Neutrophil (primary cell): ENCODE data around the gene VMAC.

Experiments used
- H3K27ac ChIP-seq: fragments of 200-600 bp; sonication (generic); 2 replicates; pipeline ENCODE4 v1.5.1; 2016; ENCODE audit warnings: mild to moderate bottlenecking, moderate library complexity
- H3K27me3 ChIP-seq: fragments of 200-600 bp; sonication (generic); 2 replicates; pipeline ENCODE4 v1.6.0; 2016; ENCODE audit warnings: mild to moderate bottlenecking
- H3K36me3 ChIP-seq: fragments of 200-600 bp; sonication (generic); 2 replicates; pipeline ENCODE4 v1.5.1; 2017
- H3K4me1 ChIP-seq, 2 experiments: fragments of 200-600 bp in 1 of 2; sonication (generic) in 1 of 2; 1 replicate in 1 of 2; 2 replicates in 1 of 2; pipeline versions ENCODE4 v1.5.1 to v1.6.1; 2013 to 2016; ENCODE audit warnings: low read depth in 1 of 2, low read length in 1 of 2, mild to moderate bottlenecking in 1 of 2, moderate library complexity in 1 of 2; ENCODE audit not compliant: control insufficient read depth in 1 of 2, insufficient read depth in 1 of 2
- H3K4me3 ChIP-seq, 2 experiments: fragments of 200-600 bp in 1 of 2; sonication (generic) in 1 of 2; 1 replicate in 1 of 2; 2 replicates in 1 of 2; pipeline ENCODE4 v1.5.1; 2013 to 2016; ENCODE audit warnings: low read depth in 1 of 2, low read length in 1 of 2, mild to moderate bottlenecking in 1 of 2, moderate library complexity in 1 of 2
- H3K9me3 ChIP-seq: fragments of 200-600 bp; sonication (generic); 2 replicates; pipeline ENCODE4 v1.5.1; 2016
- TF ChIP-seq, protein P1 (sequence below): fragments of 200-600 bp; sonication (generic); IDR thresholded peaks from 2 replicates; pipeline ENCODE4 v1.5.1; 2016; ENCODE audit warnings: antibody characterized with exemption

The VMAC gene

GRCh38 chr19:5908773-5909442, 4.2 kb downstream of the VMAC start:
- TF ChIP-seq, protein P1, sequence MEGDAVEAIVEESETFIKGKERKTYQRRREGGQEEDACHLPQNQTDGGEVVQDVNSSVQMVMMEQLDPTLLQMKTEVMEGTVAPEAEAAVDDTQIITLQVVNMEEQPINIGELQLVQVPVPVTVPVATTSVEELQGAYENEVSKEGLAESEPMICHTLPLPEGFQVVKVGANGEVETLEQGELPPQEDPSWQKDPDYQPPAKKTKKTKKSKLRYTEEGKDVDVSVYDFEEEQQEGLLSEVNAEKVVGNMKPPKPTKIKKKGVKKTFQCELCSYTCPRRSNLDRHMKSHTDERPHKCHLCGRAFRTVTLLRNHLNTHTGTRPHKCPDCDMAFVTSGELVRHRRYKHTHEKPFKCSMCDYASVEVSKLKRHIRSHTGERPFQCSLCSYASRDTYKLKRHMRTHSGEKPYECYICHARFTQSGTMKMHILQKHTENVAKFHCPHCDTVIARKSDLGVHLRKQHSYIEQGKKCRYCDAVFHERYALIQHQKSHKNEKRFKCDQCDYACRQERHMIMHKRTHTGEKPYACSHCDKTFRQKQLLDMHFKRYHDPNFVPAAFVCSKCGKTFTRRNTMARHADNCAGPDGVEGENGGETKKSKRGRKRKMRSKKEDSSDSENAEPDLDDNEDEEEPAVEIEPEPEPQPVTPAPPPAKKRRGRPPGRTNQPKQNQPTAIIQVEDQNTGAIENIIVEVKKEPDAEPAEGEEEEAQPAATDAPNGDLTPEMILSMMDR = no peak
- Histone ChIP-seq H3K9me3 (no peaks in the 10 kb centered on the region), H3K4me1 (peaks cover 18 to 28% of the 10 kb centered on the region in 2 experiments), H3K36me3 (peaks cover 33% of the 10 kb centered on the region), H3K27ac (peak overlapping the region; percentile 54), H3K4me3 (no peak overlapping the region), H3K27me3 (no peaks in the 10 kb centered on the region)

DNA sequence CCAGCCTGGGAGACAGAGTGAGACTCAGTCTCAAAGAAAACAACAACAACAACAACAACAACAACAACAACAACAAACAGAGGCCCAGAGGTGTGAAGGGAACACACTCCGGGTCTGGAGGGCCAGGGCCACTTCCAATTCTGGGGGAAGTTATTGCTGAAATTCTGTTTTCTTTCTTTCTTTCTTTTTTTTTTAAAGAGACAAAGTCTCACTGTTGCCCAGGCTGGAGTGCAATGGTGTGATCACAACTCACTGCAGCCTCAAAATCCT, 5.9 kb downstream of the VMAC start:
- Histone ChIP-seq H3K36me3 (peaks cover 48% of the 10 kb centered on the region), H3K9me3 (no peaks in the 10 kb centered on the region), H3K4me3 (no peak overlapping the region), H3K27ac (no peak overlapping the region), H3K27me3 (no peaks in the 10 kb centered on the region), H3K4me1 (peaks cover 10 to 20% of the 10 kb centered on the region in 2 experiments)
- TF ChIP-seq, protein P1 = no peak

DNA sequence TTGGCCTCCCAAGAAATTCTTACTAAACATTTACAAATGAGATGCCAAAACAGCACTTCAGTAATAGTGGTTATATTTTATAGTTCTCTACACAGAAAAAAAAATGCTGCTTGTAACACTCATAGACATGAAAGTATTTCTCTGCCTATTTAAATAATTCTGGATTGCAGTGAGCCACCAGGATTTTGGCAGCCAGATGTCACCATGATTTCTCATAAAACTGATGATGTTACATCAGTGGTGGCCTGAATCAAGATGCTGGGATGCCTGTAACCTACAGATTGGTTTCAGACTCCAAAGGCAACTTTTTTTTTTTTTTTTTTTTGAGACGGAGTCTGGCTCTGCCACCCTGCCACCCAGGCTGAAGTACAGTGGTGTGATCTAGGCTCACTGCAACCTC, 6.7 kb downstream of the VMAC start:
- Histone ChIP-seq H3K4me1 (peaks cover 6 to 15% of the 10 kb centered on the region in 2 experiments), H3K27ac (no peak overlapping the region), H3K9me3 (no peaks in the 10 kb centered on the region), H3K4me3 (no peak overlapping the region), H3K27me3 (no peaks in the 10 kb centered on the region), H3K36me3 (peaks cover 56% of the 10 kb centered on the region)
- TF ChIP-seq, protein P1 = no peak

- Histone ChIP-seq H3K27me3 (no peaks in the 10 kb centered on the region), H3K4me1 (peaks cover 2 to 5% of the 10 kb centered on the region in 2 experiments), H3K27ac (no peak within 1 kb of the TSS), H3K4me3 (no peak within 1 kb of the TSS), H3K36me3 (peaks cover 78% of the 10 kb centered on the region), H3K9me3 (no peaks in the 10 kb centered on the region)
- TF ChIP-seq, protein P1 = no peak
These were observed 9.2 kb downstream of the VMAC start, which contains the start of gene CAPS for GRCh38 chr19:5913739-5914357. CAPS (plus strand) TSS chr19:5914254; CDS start chr19:5914407, 153 bp downstream.

DNA sequence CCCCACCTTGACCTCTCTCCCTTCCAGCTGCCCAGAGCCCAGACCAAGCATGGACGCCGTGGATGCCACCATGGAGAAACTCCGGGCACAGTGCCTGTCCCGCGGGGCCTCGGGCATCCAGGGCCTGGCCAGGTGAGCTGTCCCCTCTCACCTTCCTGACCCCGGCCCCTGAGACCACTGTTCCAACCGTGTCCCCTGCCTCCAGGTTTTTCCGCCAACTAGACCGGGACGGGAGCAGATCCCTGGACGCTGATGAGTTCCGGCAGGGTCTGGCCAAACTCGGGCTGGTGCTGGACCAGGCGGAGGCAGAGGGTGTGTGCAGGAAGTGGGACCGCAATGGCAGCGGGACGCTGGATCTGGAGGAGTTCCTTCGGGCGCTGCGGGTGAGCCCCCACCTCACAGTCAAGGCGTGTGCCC, 9.7 kb downstream of the VMAC start:
- TF ChIP-seq, protein P1 = no peak
- Histone ChIP-seq H3K4me3 (no peak overlapping the region), H3K27ac (no peak overlapping the region)

More for the DNA sequence above, 9.7 kb downstream of the VMAC start:
- Histone ChIP-seq H3K36me3 (peaks cover 78% of the 10 kb centered on the region), H3K9me3 (no peaks in the 10 kb centered on the region), H3K4me1 (no peaks in the 10 kb centered on the region), H3K27me3 (no peaks in the 10 kb centered on the region)
